ENCODE data around the gene CEMP1. TPM values are rescaled to one million over a fixed set of nuclear protein-coding genes. Genes with fewer than 3 reads are reported as not detected.

The CEMP1 gene
- total RNA-seq, 1 donor from 2014 or later: not detected

DNA sequence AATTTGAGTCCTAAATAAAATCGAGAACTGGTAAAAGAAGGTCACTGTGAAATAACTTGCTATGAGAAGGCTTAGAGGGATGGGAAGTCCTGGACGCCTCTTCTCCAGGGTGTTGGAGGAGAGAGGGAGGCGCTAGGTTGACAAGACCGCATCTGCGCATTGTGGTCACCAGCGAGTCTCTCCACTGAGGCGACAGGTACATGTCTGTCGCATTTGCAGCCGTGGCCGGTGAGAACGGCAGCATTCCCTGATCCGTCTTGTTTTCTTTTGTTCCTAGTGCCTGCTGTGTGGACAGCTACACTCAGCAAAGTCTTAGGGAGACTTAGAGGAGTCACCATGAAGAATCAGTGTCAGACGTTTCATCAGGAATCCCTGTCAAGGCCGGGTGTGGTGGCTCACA lies 25.5 kb downstream of the CEMP1 start:
- TF ChIP-seq POLR2AphosphoS5 (IDR thresholded peaks at IDR 0.05; ENCODE audit: insufficient read depth in 1 of 2, low read depth in 1 of 2): no peak
- no peak for TF ChIP-seq POLR2A (IDR thresholded peaks at IDR 0.05)
- TF ChIP-seq, protein P1, sequence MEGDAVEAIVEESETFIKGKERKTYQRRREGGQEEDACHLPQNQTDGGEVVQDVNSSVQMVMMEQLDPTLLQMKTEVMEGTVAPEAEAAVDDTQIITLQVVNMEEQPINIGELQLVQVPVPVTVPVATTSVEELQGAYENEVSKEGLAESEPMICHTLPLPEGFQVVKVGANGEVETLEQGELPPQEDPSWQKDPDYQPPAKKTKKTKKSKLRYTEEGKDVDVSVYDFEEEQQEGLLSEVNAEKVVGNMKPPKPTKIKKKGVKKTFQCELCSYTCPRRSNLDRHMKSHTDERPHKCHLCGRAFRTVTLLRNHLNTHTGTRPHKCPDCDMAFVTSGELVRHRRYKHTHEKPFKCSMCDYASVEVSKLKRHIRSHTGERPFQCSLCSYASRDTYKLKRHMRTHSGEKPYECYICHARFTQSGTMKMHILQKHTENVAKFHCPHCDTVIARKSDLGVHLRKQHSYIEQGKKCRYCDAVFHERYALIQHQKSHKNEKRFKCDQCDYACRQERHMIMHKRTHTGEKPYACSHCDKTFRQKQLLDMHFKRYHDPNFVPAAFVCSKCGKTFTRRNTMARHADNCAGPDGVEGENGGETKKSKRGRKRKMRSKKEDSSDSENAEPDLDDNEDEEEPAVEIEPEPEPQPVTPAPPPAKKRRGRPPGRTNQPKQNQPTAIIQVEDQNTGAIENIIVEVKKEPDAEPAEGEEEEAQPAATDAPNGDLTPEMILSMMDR (IDR thresholded peaks at IDR 0.05): no peak
- no peaks in the 10 kb centered on the region for H3K9me3 ChIP-seq
- no peaks in the 10 kb centered on the region for H3K36me3 ChIP-seq
- H3K27ac ChIP-seq: no peak overlapping the region
- intact Hi-C loops (cut with DNase I): loop anchor here (2.0 kb wide), 1 partner anchor 165 kb away; the partner anchor contains the start of gene ABCA3
- no peaks in the 10 kb centered on the region for H3K27me3 ChIP-seq
- H3K4me1 ChIP-seq: peaks cover 23% of the 10 kb centered on the region
- H3K4me3 ChIP-seq: no peak overlapping the region
- no peak for DNase-seq (ENCODE audit: extremely low spot score in 2 of 2)

DNA sequence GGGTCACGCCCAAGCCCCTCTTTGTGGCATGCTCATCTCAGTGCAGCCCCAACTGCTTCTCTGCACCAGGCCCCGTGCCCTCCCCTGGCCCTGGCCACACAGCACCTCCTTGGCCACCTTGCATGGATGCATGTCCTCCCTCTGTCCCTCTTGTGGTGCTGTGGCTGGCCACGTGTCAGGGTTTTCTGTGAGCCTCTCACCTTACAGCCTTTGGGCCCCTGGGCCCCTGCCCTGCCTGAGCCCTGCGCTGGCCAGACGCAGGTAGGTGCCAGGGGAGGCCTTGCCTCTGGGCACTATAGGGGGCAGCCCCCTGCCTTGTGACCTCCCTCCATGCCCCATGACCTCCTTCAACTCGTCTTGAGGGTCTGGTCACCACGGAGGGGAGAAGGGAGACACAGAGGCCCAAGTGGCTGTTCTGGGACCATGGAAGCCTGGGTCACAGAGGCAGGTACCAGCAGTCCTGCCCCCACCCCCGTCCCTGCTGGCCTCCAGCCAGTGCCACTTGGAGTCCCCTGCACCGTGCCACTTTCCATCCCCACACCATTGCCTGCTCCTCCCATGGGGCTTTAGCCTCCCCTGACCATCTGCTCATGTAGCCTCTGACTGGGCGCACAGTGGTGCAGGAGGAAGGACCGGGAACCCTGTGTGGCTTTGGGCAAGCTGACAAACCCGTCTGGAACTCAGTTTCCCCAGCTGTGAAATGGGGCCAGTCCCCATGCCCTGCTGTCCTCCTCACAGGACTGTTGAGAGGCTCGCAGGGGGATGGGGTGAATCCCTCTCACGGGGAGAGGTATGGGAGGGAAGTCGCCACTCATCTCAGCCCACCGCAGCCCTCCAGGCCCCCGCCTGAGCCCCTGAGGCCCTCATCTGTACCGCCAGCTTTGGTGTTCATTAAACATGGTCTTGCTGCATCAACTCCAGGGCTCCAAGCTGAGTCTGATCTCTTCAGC lies 29.0 kb downstream of the CEMP1 start:
- TF ChIP-seq POLR2AphosphoS5 (IDR thresholded peaks at IDR 0.05; ENCODE audit: insufficient read depth in 1 of 2, low read depth in 1 of 2) (no peak), POLR2A (IDR thresholded peaks at IDR 0.05) (no peak)
- TF ChIP-seq, protein P1 (IDR thresholded peaks at IDR 0.05): no peak
- H3K9me3 ChIP-seq: no peaks in the 10 kb centered on the region
- H3K36me3 ChIP-seq: peaks cover 0 to under 1% of the 10 kb centered on the region in 2 donors
- H3K27me3 ChIP-seq: no peaks in the 10 kb centered on the region
- peaks cover 54% of the 10 kb centered on the region for H3K4me1 ChIP-seq
- DNase-seq (ENCODE audit: extremely low spot score in 2 of 2): no peak
- H3K4me3 ChIP-seq: no peak overlapping the region
- H3K27ac ChIP-seq: peak overlapping the region; percentile 74
- intact Hi-C loops (cut with DNase I): loop anchor here (5.0 kb wide), 1 partner anchor 75 kb away; the partner anchor contains the start of gene CCNF

DNA sequence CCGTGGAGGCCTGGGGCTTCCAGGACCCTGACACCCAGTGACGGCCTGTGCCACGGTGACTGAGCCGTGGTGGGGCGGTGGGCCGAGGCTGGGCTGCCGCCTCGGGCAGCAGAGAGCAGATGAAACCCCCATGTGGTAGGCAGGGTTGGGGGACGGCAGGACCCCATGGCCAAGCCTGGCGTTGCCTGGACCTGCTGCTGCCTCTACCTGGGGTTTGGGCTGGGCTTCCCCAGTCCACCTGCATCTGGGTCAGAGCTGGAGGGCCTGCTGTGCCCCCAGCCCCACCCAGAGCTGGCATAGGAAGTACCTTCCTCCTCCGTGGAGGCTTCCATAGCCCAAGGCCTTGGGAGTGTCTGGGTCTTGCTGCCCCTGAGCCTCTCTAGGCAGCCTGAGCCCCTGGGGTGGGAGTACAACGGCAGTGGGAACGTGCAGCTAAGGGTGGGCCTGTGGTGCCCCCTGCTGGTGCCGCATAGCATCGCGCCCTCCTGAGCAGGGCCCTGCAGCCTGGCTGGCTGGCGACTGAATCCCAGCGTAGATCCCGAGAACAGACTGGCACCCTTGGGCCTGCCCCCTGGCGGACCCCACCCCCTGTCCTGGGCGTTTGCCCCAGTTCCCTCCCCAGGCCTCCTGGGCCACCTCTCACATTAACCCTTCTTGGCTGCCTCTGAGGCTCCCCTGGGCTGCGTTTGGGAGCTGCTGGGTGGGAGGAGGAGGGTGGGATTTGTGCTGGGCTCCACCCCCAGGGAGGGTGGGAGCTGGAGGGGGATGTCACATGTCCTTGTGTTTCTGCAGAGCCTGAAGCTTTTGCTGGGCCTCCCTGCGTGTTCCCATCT lies 30.1 kb downstream of the CEMP1 start:
- intact Hi-C loops (cut with DNase I): loop anchor here (5.0 kb wide), 1 partner anchor 74 kb away; the partner anchor contains the start of gene CCNF
- H3K9me3 ChIP-seq: no peaks in the 10 kb centered on the region
- no peak for DNase-seq (ENCODE audit: extremely low spot score in 2 of 2)
- peak overlapping the region; percentile 74 for H3K27ac ChIP-seq
- TF ChIP-seq, protein P1 (IDR thresholded peaks at IDR 0.05): peak; percentile 96 to 98 (median 98)
- TF ChIP-seq POLR2AphosphoS5 (IDR thresholded peaks at IDR 0.05; ENCODE audit: insufficient read depth in 1 of 2, low read depth in 1 of 2) (peak; percentile 36 to 63), POLR2A (IDR thresholded peaks at IDR 0.05) (no peak)
- no peaks in the 10 kb centered on the region for H3K27me3 ChIP-seq
- peaks cover 62% of the 10 kb centered on the region for H3K4me1 ChIP-seq
- H3K4me3 ChIP-seq: peak overlapping the region; percentile 26 to 37
- H3K36me3 ChIP-seq: peaks cover 0 to 10% of the 10 kb centered on the region in 2 donors

DNA sequence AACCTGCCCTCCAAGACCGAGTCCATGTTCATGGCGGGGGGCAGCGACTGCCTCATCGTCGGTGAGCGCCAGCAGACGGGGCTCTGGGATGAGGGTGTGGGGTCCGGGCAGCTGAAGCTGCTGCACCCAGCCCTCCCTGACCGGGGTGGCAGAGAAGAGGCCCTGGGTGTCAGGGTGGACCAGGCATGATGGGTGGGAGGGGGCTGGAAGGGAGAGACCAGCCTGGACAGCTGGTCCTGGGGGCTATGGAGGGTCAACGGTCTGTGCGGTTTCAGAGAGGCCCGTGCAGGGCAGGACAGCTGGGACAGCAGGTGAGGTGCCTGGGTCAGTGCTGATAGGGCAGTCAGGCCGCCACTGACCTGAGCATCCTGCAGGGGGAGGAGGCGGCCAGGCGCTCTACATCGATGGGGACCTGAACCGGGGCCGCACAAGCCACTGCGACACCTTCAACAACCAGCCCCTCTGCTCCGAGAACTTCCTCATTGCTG lies 30.7 kb downstream of the CEMP1 start:
- Histone ChIP-seq H3K9me3 (no peaks in the 10 kb centered on the region), H3K27ac (no peak overlapping the region), H3K27me3 (no peaks in the 10 kb centered on the region), H3K36me3 (peaks cover 0 to 10% of the 10 kb centered on the region in 2 donors), H3K4me1 (peaks cover 62% of the 10 kb centered on the region), H3K4me3 (no peak overlapping the region)
- intact Hi-C loops (cut with DNase I): loop anchor here (5.0 kb wide), 1 partner anchor 73 kb away; the partner anchor contains the start of gene CCNF
- TF ChIP-seq POLR2AphosphoS5 (IDR thresholded peaks at IDR 0.05; ENCODE audit: insufficient read depth in 1 of 2, low read depth in 1 of 2) (no peak), POLR2A (IDR thresholded peaks at IDR 0.05) (no peak)
- TF ChIP-seq, protein P1 (IDR thresholded peaks at IDR 0.05): no peak
- no peak for DNase-seq (ENCODE audit: extremely low spot score in 2 of 2)

All from vagina (tissue), 2 donors.